Measurements from ENCODE around the gene MRPL55.
A peak's percentile ranks its signal among the peaks of the same experiment; 100 is the strongest.

The MRPL55 gene

DNA sequence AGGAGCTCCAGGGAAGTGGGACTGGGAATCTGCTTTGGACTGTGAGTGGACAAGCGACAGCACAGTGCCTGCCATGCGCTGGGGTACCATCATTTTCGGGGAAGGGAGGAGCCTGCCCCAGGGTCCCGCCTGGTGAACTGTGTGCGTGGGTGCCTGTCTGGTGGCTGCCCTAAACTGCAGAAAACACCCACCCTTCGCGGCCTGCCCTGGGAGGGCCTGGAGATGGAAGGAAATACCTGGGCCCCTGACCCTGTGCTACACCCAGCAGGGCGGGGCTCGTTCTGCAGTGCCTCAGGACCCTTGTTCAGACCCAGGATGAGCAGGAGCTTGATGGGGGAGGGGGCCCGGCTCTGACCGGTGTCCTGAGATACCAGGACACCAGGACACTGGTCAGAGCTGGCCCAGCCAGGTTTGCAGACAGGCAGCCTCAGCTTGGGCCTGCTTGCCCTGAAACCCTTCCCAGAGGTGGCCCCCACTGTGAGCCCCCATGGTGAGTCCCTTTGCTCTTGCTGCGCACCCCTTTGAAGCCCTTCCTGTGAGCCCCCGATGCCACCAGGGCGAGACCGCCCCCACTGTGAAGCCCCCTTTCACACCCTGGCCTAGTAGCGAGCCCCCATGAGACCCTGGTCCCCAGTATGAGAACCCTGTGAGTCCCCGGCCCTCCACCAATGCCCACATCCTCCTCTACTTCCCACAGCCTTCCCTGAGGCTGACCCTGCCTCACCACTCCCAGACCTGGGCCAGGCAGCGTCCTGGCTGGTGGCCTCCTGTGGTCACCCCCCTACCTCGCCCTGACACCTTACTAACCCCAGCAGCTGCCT, 43.2 kb upstream of the MRPL55 start (continued):
- no peak for TF ChIP-seq ESRRG (CRISPR knock-in tag; IDR thresholded peaks at IDR 0.05)
- no peak for TF ChIP-seq ZC3H10 (CRISPR knock-in tag; IDR thresholded peaks at IDR 0.05)
- no peak for TF ChIP-seq PPARA (CRISPR knock-in tag; IDR thresholded peaks at IDR 0.05; ENCODE audit: borderline replicate concordance)
- no peak for TF ChIP-seq ZFP30 (CRISPR knock-in tag; IDR thresholded peaks at IDR 0.05)
- TF ChIP-seq, protein P1, sequence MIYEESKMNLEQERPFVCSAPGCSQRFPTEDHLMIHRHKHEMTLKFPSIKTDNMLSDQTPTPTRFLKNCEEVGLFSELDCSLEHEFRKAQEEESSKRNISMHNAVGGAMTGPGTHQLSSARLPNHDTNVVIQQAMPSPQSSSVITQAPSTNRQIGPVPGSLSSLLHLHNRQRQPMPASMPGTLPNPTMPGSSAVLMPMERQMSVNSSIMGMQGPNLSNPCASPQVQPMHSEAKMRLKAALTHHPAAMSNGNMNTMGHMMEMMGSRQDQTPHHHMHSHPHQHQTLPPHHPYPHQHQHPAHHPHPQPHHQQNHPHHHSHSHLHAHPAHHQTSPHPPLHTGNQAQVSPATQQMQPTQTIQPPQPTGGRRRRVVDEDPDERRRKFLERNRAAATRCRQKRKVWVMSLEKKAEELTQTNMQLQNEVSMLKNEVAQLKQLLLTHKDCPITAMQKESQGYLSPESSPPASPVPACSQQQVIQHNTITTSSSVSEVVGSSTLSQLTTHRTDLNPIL (CRISPR knock-in tag; IDR thresholded peaks at IDR 0.05; ENCODE audit: low read depth) = no peak
- no peak for TF ChIP-seq ARNTL (CRISPR knock-in tag; IDR thresholded peaks at IDR 0.05; ENCODE audit: borderline replicate concordance, low read depth)
- TF ChIP-seq, protein P2, sequence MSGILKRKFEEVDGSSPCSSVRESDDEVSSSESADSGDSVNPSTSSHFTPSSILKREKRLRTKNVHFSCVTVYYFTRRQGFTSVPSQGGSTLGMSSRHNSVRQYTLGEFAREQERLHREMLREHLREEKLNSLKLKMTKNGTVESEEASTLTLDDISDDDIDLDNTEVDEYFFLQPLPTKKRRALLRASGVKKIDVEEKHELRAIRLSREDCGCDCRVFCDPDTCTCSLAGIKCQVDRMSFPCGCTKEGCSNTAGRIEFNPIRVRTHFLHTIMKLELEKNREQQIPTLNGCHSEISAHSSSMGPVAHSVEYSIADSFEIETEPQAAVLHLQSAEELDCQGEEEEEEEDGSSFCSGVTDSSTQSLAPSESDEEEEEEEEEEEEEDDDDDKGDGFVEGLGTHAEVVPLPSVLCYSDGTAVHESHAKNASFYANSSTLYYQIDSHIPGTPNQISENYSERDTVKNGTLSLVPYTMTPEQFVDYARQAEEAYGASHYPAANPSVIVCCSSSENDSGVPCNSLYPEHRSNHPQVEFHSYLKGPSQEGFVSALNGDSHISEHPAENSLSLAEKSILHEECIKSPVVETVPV (CRISPR knock-in tag; IDR thresholded peaks at IDR 0.05) = no peak

DNA sequence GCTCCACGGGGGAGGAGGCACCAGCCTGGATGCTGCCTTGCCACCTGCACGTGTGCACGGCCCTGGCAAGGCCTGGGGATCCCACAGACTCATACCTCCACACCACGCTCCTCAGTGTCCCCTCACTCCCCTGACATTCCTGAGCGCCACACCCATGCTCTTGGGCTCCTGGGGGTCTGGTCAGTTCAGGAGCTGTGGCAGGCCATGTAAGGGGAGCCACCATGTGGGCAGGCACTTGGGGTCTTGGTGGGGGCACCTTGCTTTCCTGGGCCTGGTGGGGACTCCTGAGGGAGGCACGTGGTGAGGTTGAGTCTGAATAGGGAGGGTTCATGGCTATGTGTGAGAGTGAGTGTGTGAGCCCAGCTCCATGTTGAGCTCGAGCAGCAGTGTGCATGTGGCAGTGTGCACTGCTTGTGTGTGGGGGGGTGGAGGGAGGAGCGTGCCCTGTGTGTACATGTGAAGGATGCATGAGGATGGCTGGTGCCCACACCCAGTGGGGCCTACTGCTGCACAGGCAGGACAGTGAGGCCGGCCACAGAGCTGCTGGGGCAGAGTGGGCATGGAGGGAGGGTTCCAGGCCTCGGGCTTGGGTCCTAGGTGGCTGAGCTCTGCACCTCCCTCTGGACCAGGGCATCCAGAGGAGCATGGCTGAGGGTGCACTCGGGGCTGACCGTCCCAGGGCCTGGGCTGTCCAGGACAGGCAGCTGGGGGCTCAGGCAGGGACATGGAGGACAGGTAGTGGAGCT, 42.3 kb upstream of the MRPL55 start:
- peak; percentile 1 for ATAC-seq
- TF ChIP-seq TCF4 (CRISPR knock-in tag; IDR thresholded peaks at IDR 0.05; ENCODE audit: borderline replicate concordance) = no peak
- TF ChIP-seq OSR1 (CRISPR knock-in tag; IDR thresholded peaks at IDR 0.05) = no peak
- no peak for TF ChIP-seq TOX (CRISPR knock-in tag; IDR thresholded peaks at IDR 0.05; ENCODE audit: borderline replicate concordance)
- no peak for TF ChIP-seq ARNTL (CRISPR knock-in tag; IDR thresholded peaks at IDR 0.05; ENCODE audit: borderline replicate concordance, low read depth)
- TF ChIP-seq, protein P2 (CRISPR knock-in tag; IDR thresholded peaks at IDR 0.05) = no peak
- TF ChIP-seq ZC3H10 (CRISPR knock-in tag; IDR thresholded peaks at IDR 0.05) = no peak
- TF ChIP-seq PPARA (CRISPR knock-in tag; IDR thresholded peaks at IDR 0.05; ENCODE audit: borderline replicate concordance) = no peak
- TF ChIP-seq ZFP3 (CRISPR knock-in tag; IDR thresholded peaks at IDR 0.05) = no peak
- no peak for TF ChIP-seq RARB (CRISPR knock-in tag; IDR thresholded peaks at IDR 0.05)
- TF ChIP-seq CSDC2 (CRISPR knock-in tag; IDR thresholded peaks at IDR 0.05) = no peak
- no peak for TF ChIP-seq ZNF8 (CRISPR knock-in tag; IDR thresholded peaks at IDR 0.05)
- TF ChIP-seq ISL1 (CRISPR knock-in tag; IDR thresholded peaks at IDR 0.05) = no peak
- TF ChIP-seq ZNF70 (CRISPR knock-in tag; IDR thresholded peaks at IDR 0.05) = no peak
- TF ChIP-seq, protein P3, sequence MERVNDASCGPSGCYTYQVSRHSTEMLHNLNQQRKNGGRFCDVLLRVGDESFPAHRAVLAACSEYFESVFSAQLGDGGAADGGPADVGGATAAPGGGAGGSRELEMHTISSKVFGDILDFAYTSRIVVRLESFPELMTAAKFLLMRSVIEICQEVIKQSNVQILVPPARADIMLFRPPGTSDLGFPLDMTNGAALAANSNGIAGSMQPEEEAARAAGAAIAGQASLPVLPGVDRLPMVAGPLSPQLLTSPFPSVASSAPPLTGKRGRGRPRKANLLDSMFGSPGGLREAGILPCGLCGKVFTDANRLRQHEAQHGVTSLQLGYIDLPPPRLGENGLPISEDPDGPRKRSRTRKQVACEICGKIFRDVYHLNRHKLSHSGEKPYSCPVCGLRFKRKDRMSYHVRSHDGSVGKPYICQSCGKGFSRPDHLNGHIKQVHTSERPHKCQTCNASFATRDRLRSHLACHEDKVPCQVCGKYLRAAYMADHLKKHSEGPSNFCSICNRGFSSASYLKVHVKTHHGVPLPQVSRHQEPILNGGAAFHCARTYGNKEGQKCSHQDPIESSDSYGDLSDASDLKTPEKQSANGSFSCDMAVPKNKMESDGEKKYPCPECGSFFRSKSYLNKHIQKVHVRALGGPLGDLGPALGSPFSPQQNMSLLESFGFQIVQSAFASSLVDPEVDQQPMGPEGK (CRISPR knock-in tag; IDR thresholded peaks at IDR 0.05; ENCODE audit: borderline replicate concordance) = no peak
- TF ChIP-seq, protein P4, sequence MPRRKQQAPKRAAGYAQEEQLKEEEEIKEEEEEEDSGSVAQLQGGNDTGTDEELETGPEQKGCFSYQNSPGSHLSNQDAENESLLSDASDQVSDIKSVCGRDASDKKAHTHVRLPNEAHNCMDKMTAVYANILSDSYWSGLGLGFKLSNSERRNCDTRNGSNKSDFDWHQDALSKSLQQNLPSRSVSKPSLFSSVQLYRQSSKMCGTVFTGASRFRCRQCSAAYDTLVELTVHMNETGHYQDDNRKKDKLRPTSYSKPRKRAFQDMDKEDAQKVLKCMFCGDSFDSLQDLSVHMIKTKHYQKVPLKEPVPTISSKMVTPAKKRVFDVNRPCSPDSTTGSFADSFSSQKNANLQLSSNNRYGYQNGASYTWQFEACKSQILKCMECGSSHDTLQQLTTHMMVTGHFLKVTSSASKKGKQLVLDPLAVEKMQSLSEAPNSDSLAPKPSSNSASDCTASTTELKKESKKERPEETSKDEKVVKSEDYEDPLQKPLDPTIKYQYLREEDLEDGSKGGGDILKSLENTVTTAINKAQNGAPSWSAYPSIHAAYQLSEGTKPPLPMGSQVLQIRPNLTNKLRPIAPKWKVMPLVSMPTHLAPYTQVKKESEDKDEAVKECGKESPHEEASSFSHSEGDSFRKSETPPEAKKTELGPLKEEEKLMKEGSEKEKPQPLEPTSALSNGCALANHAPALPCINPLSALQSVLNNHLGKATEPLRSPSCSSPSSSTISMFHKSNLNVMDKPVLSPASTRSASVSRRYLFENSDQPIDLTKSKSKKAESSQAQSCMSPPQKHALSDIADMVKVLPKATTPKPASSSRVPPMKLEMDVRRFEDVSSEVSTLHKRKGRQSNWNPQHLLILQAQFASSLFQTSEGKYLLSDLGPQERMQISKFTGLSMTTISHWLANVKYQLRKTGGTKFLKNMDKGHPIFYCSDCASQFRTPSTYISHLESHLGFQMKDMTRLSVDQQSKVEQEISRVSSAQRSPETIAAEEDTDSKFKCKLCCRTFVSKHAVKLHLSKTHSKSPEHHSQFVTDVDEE (CRISPR knock-in tag; IDR thresholded peaks at IDR 0.05) = no peak
- no peak for TF ChIP-seq ZNF565 (CRISPR knock-in tag; conservative IDR thresholded peaks at IDR 0.05; ENCODE audit: low read depth)
- TF ChIP-seq, protein P1 (CRISPR knock-in tag; IDR thresholded peaks at IDR 0.05; ENCODE audit: low read depth) = no peak
- TF ChIP-seq GLIS3 (CRISPR knock-in tag; IDR thresholded peaks at IDR 0.05) = no peak
- TF ChIP-seq, protein P5, sequence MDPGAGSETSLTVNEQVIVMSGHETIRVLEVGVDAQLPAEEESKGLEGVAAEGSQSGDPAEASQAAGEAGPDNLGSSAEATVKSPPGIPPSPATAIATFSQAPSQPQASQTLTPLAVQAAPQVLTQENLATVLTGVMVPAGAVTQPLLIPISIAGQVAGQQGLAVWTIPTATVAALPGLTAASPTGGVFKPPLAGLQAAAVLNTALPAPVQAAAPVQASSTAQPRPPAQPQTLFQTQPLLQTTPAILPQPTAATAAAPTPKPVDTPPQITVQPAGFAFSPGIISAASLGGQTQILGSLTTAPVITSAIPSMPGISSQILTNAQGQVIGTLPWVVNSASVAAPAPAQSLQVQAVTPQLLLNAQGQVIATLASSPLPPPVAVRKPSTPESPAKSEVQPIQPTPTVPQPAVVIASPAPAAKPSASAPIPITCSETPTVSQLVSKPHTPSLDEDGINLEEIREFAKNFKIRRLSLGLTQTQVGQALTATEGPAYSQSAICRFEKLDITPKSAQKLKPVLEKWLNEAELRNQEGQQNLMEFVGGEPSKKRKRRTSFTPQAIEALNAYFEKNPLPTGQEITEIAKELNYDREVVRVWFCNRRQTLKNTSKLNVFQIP (CRISPR knock-in tag; IDR thresholded peaks at IDR 0.05; ENCODE audit: borderline replicate concordance, low read depth) = no peak

Data from SK-N-SH treated with all-trans-retinoic acid at 6 μM for 48 hours (cell line).